Keratinocyte (primary cell): ENCODE data around the gene RNF215. TPM values are rescaled to one million over a fixed set of nuclear protein-coding genes. Genes with fewer than 3 reads are reported as not detected.

Experiments used
- DNase-seq: peaks from one replicate; pipeline ENCODE4 v3.0.0-alpha.2; 2011; ENCODE audit warnings: low read depth, missing footprints, low spot score
- FAIRE-seq: peaks from 2 replicates; lab custom pipeline; 2011; peaks lifted over from hg19 to GRCh38; lab: Jason Lieb, UNC
- H2AFZ ChIP-seq: 2 replicates; pipeline ENCODE4 v1.6.0; 2012; ENCODE audit warnings: low read length, control low read depth, inconsistent platforms; ENCODE audit not compliant: control insufficient read depth
- H3K27ac ChIP-seq: 2 replicates; pipeline ENCODE4 v1.5.1; 2011; ENCODE audit warnings: low read length; ENCODE audit not compliant: control insufficient read depth, insufficient read depth
- H3K27me3 ChIP-seq: 3 replicates; pipeline ENCODE4 v1.6.0; 2011; ENCODE audit warnings: low read length; ENCODE audit not compliant: control insufficient read depth, insufficient read depth; ENCODE audit errors: extremely low read depth
- H3K36me3 ChIP-seq, 2 experiments: 2 replicates in 1 of 2; 3 replicates in 1 of 2; pipeline ENCODE4 v1.5.1; 2011; ENCODE audit warnings: low read length in 2 of 2, mild to moderate bottlenecking in 1 of 2; ENCODE audit not compliant: control insufficient read depth in 2 of 2, insufficient read depth in 2 of 2; ENCODE audit errors: extremely low read depth in 1 of 2
- H3K4me1 ChIP-seq: 3 replicates; pipeline ENCODE4 v1.5.1; 2011; ENCODE audit warnings: low read length; ENCODE audit not compliant: control insufficient read depth, insufficient read depth; ENCODE audit errors: extremely low read depth
- H3K4me2 ChIP-seq: 3 replicates; pipeline ENCODE4 v1.6.0; 2011; ENCODE audit warnings: low read depth, low read length; ENCODE audit not compliant: control insufficient read depth, insufficient read depth; ENCODE audit errors: extremely low read depth
- H3K4me3 ChIP-seq, 3 experiments: fragments of 200-600 bp in 1 of 3; sonication (generic) in 1 of 3; 2 replicates in 2 of 3; 3 replicates in 1 of 3; pipeline ENCODE4 v1.5.1; 2011 to 2016; ENCODE audit warnings: low read length in 3 of 3, mild to moderate bottlenecking in 3 of 3, control low read depth in 2 of 3, inconsistent platforms in 1 of 3, low read depth in 1 of 3, mixed read lengths in 1 of 3, mixed run types in 1 of 3, moderate library complexity in 1 of 3; ENCODE audit not compliant: control insufficient read depth in 2 of 3, insufficient read depth in 2 of 3; ENCODE audit errors: extremely low read depth in 1 of 3
- H3K79me2 ChIP-seq: 2 replicates; pipeline ENCODE4 v1.6.0; 2012; ENCODE audit warnings: low read length; ENCODE audit not compliant: control insufficient read depth, insufficient read depth
- H3K9ac ChIP-seq: 3 replicates; pipeline ENCODE4 v1.6.0; 2011; ENCODE audit warnings: low read length; ENCODE audit not compliant: control insufficient read depth, insufficient read depth; ENCODE audit errors: extremely low read depth
- H3K9me1 ChIP-seq: 3 replicates; pipeline ENCODE4 v1.6.0; 2011; ENCODE audit warnings: low read length; ENCODE audit not compliant: control insufficient read depth, insufficient read depth; ENCODE audit errors: extremely low read depth
- H3K9me3 ChIP-seq: 2 replicates; pipeline ENCODE4 v1.5.1; 2012; ENCODE audit warnings: low read depth, low read length; ENCODE audit not compliant: control insufficient read depth
- H4K20me1 ChIP-seq: 3 replicates; pipeline ENCODE4 v1.6.0; 2011; ENCODE audit warnings: low read length; ENCODE audit not compliant: control insufficient read depth, insufficient read depth; ENCODE audit errors: extremely low read depth
- EZH2 ChIP-seq: IDR thresholded peaks from one replicate; pipeline ENCODE4 v1.6.1; 2012; ENCODE audit warnings: inconsistent platforms, mild to moderate bottlenecking, low read length, moderate library complexity
- dilution Hi-C: fragments of 300-500 bp; cut with MboI; formaldehyde crosslinking; loops from one replicate; pipeline ENCODE4 v1.7.0; 2020; ENCODE audit warnings: low sequenced_read_pairs; ENCODE audit not compliant: extremely low pct_ligation_motif_present
- polyA plus RNA-seq, 5 experiments: library from polyadenylated mRNA; depleted of rRNA in 3 of 5; stranded (reverse) in 3 of 5; stranded (forward) in 1 of 5; unstranded in 1 of 5; fragments of >200 nt; gene quantifications; 1 replicate in 1 of 5; 2 replicates in 3 of 5; 3 replicates in 1 of 5; pipeline versions ENCODE4 v1.2.1 to v1.2.3, GENCODE V29; 2011 to 2012; ENCODE audit warnings: missing spikeins in 2 of 5, low read depth in 1 of 5, low replicate concordance in 1 of 5
- TF ChIP-seq, protein P1 (sequence below), 3 experiments: IDR thresholded peaks in 1 of 3; conservative IDR thresholded peaks in 1 of 3; optimal IDR thresholded peaks in 1 of 3; 2 replicates in 2 of 3; 3 replicates in 1 of 3; pipeline versions ENCODE3 to v1.5.1; 2011; ENCODE audit warnings: low read length in 3 of 3, mild to moderate bottlenecking in 3 of 3, moderate library complexity in 2 of 3, control low read depth in 1 of 3, inconsistent platforms in 1 of 3; ENCODE audit not compliant: insufficient read depth in 2 of 3; ENCODE audit errors: extremely low read depth in 1 of 3

RNF215 gene
- polyA plus RNA-seq, 1 donor (not counting 4 experiments of a cell fraction or from before 2014, with no cell fraction given), result 8.3 TPM

DNA sequence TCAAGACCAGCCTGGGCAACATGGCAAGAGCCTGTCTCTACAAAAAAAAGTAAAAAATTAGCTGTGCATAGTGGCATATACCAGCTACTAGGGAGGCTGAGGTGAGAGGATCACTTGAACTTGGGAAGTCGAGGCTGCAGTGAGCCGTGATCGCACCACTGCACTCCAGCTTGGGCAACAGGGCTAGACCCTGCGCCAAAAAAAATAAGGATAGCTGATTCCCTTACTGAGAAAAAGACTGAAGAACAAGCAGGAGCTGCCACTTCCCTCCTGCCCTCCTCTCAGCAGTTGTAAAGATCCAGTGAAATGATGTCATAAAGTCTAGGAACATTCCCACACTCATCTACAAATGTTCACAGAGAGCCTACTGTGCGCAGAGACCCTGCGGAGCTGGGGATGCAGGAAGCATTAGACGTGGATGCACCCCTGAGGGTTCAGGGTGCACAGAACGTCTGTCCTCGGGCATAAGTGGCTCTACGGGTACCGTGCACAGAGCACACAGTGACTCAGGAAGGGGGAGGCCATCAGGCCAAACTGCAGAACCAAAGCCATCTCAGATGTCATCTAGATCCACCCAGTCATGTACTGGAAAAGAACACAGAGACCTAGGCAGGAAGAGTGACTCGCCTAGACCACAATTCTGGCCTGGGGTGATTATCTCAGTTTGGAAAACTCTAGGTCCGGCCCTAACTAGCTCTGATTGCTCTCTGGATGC, 21.3 kb upstream of the RNF215 start:
- TF ChIP-seq, protein P1, sequence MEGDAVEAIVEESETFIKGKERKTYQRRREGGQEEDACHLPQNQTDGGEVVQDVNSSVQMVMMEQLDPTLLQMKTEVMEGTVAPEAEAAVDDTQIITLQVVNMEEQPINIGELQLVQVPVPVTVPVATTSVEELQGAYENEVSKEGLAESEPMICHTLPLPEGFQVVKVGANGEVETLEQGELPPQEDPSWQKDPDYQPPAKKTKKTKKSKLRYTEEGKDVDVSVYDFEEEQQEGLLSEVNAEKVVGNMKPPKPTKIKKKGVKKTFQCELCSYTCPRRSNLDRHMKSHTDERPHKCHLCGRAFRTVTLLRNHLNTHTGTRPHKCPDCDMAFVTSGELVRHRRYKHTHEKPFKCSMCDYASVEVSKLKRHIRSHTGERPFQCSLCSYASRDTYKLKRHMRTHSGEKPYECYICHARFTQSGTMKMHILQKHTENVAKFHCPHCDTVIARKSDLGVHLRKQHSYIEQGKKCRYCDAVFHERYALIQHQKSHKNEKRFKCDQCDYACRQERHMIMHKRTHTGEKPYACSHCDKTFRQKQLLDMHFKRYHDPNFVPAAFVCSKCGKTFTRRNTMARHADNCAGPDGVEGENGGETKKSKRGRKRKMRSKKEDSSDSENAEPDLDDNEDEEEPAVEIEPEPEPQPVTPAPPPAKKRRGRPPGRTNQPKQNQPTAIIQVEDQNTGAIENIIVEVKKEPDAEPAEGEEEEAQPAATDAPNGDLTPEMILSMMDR (optimal IDR thresholded peaks at IDR 0.05 in 1 of 3, IDR thresholded peaks at IDR 0.05 in 1 of 3, conservative IDR thresholded peaks at IDR 0.05 in 1 of 3; ENCODE audit: extremely low read depth in 1 of 3, insufficient read depth in 2 of 3, low read length in 3 of 3), result no peak
- TF ChIP-seq EZH2, result no peak

DNA sequence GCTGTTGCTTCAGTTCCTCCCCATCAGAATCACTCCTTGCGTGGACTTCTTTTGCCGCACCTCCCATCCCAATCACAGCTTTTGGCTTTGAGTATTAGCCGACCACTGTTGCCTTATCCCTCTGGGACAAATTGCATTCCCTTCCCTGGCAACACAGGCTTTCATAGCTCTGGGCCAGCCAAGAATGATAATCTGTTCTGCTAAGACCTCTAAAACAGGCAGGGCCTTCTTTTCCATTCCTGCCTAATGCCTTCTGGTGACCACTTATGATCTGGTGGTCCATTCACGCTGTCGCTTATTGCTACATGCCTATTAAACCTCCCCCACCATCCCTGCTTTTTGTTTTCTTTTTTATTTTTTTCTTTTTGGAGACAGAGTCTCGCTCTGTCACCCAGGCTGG, 19.2 kb upstream of the RNF215 start:
- TF ChIP-seq EZH2, result no peak
- TF ChIP-seq, protein P1 (optimal IDR thresholded peaks at IDR 0.05 in 1 of 3, IDR thresholded peaks at IDR 0.05 in 1 of 3, conservative IDR thresholded peaks at IDR 0.05 in 1 of 3; ENCODE audit: extremely low read depth in 1 of 3, insufficient read depth in 2 of 3, low read length in 3 of 3), result no peak
- Histone ChIP-seq H3K9me3 (no peaks in the 10 kb centered on the region), H3K9me1 (no peaks in the 10 kb centered on the region), H3K9ac (no peak overlapping the region), H3K4me1 (peaks cover 17% of the 10 kb centered on the region), H4K20me1 (peaks cover 4% of the 10 kb centered on the region), H2AFZ (no peak overlapping the region), H3K4me2 (no peak overlapping the region), H3K27ac (no peak overlapping the region), H3K36me3 (peaks cover 34 to 60% of the 10 kb centered on the region in 2 experiments), H3K27me3 (no peaks in the 10 kb centered on the region), H3K4me3 (no peak overlapping the region), H3K79me2 (peaks cover 41% of the 10 kb centered on the region)
- no peak for DNase-seq
- no peak for FAIRE-seq
- dilution Hi-C loops, result no loop called here

More for the DNA sequence above, 21.3 kb upstream of the RNF215 start:
- no peak for DNase-seq
- peaks cover 30 to 59% of the 10 kb centered on the region in 2 experiments for H3K36me3 ChIP-seq
- peaks cover 28% of the 10 kb centered on the region for H3K4me1 ChIP-seq
- H3K27me3 ChIP-seq, result no peaks in the 10 kb centered on the region
- H3K9ac ChIP-seq, result no peak overlapping the region
- no peak overlapping the region for H2AFZ ChIP-seq
- dilution Hi-C loops, result no loop called here
- peak overlapping the region; percentile 23 for H3K4me2 ChIP-seq
- H4K20me1 ChIP-seq, result peaks cover 4% of the 10 kb centered on the region
- H3K27ac ChIP-seq, result peak overlapping the region; percentile 50
- no peaks in the 10 kb centered on the region for H3K9me1 ChIP-seq
- peaks cover 24% of the 10 kb centered on the region for H3K79me2 ChIP-seq
- H3K9me3 ChIP-seq, result no peaks in the 10 kb centered on the region
- peak; percentile 99 for FAIRE-seq
- H3K4me3 ChIP-seq, result peak overlapping the region in 1 of 3 experiments; percentile 22
